Effector memory CD4-positive, alpha-beta T cell (primary cell): ENCODE results near the gene ATP13A3.

Source experiments
- DNase-seq, 3 donors: peaks; one replicate each; pipeline ENCODE4 v3.0.0-alpha.2; 2020
- H3K27ac ChIP-seq: 2 replicates; pipeline ENCODE4 v1.7.0; 2013; ENCODE audit warnings: mild to moderate bottlenecking, low read length, moderate library complexity; ENCODE audit not compliant: insufficient read depth, poor library complexity, severe bottlenecking
- H3K27me3 ChIP-seq: replicated peaks from 2 replicates; pipeline ENCODE4 v1.7.0; 2013; ENCODE audit warnings: mild to moderate bottlenecking, low read length; ENCODE audit not compliant: insufficient read depth, control insufficient read depth, poor library complexity, severe bottlenecking
- H3K36me3 ChIP-seq: 2 replicates; pipeline ENCODE4 v1.7.0; 2013; ENCODE audit warnings: mild to moderate bottlenecking, low read length, moderate library complexity; ENCODE audit not compliant: control insufficient read depth, insufficient read depth
- H3K4me1 ChIP-seq: 2 replicates; pipeline ENCODE4 v1.7.0; 2013; ENCODE audit warnings: low read length, mild to moderate bottlenecking; ENCODE audit not compliant: control insufficient read depth, insufficient read depth, poor library complexity, severe bottlenecking
- H3K4me3 ChIP-seq: 2 replicates; pipeline ENCODE4 v1.7.0; 2013; ENCODE audit warnings: low read length, low read depth, mild to moderate bottlenecking; ENCODE audit not compliant: insufficient read depth, poor library complexity, severe bottlenecking
- H3K9me3 ChIP-seq: 2 replicates; pipeline ENCODE4 v1.7.0; 2013; ENCODE audit warnings: mild to moderate bottlenecking, low read length, moderate library complexity; ENCODE audit not compliant: control insufficient read depth

The ATP13A3 gene

DNA sequence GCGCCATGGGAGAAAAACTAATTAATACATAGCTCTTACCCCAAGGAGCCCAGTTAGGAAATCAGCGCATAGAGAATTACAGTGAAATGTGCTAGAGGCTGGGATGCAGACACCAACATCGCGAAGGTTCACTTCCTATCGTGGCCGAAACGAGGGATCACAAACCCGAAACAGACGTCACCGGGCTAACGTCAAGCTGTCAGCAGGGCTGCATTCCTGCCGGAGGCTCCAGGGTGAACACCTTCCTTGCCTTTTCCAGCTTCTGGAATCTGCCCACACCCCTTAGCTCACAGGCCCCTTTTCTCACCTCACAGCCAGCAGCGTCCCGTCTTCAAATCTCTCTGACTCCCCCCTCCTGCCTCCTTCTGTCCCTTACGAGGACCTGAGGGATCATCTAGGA lies 100.7 kb downstream of the ATP13A3 start:
- Histone ChIP-seq H3K36me3 (no peaks in the 10 kb centered on the region), H3K4me1 (no peaks in the 10 kb centered on the region), H3K27me3 (no peaks in the 10 kb centered on the region), H3K4me3 (no peak overlapping the region), H3K9me3 (no peaks in the 10 kb centered on the region), H3K27ac (no peak overlapping the region)
- no peak for DNase-seq

DNA sequence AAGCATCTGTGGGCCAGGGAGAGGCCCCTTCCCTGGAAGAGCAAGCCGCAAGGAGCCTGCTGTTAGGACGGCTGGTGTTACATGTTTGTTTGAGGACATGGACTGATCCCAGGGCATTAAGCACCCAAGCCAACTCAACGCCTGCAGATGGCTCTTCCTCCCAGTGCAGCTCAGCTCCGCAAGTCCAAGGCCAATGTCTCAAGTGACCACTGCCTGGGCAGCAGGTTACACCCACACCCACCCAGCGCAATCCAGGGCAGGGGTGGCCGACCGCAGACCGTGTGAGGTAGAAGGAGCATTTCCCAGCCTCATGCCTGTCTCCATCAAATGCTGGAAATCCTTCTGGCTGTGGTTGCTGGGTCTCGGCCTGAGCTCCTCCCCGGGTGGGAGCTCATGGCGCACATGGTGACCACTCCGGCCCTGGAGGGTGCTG lies 102.2 kb downstream of the ATP13A3 start:
- no peaks in the 10 kb centered on the region for H3K36me3 ChIP-seq
- no peaks in the 10 kb centered on the region for H3K4me1 ChIP-seq
- no peak overlapping the region for H3K4me3 ChIP-seq
- no peaks in the 10 kb centered on the region for H3K9me3 ChIP-seq
- peaks cover 2% of the 10 kb centered on the region for H3K27me3 ChIP-seq
- H3K27ac ChIP-seq, result no peak overlapping the region
- no peak for DNase-seq

DNA sequence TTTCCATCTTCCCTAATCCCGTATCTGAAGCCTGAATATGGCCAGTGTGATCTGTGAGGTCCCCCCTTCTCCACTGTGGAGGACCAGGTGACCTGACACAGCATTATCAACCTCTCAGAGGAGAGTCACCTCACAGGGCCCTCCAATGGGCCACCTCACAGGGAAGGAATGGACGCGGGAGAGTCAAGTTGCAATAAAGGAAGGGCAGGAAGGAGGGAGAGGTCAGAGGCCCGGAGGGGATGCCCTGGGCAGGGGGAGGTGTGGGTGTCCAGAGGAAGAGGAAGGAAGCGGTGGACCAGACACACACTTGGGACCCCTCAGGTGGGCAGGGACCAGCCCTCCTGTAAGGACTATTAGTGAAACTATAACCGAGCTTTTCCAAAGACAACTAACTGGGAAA lies 102.6 kb downstream of the ATP13A3 start:
- H3K27me3 ChIP-seq, result peaks cover 2% of the 10 kb centered on the region
- no peak for DNase-seq
- H3K4me1 ChIP-seq, result no peaks in the 10 kb centered on the region
- no peak overlapping the region for H3K27ac ChIP-seq
- H3K4me3 ChIP-seq, result no peak overlapping the region
- H3K9me3 ChIP-seq, result no peaks in the 10 kb centered on the region
- H3K36me3 ChIP-seq, result no peaks in the 10 kb centered on the region

DNA sequence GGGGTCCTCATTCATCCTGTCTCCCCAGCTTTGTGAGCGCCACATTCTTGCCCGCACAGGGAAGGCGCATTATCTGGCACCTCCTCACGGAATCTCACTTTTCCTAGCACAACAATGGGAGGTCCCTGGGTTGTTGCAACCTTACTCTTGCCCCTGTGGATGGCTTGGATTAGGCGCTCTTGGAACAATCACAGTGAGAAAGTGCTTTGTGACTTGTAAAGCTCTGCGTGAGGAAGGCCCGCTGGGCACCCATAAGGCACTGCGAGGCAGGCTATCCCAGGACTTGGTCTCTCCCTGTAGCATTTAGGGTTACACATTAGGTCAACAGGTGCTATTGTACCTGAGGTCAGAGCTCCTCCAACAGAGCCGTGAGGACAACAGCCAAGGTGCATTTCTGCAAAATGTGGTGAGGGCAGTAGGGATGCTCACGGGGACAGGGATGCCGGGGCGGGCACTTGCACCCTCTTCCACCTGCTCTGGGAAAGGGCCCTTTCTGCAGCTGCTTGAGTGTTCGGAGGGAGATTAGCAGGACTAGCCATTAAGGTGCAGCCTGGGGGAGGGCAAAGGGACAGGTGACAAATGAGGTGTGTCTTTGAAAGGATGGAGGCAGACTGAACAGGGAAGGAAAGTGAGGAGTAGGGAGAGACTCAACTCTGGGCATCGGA lies 103.4 kb downstream of the ATP13A3 start:
- no peaks in the 10 kb centered on the region for H3K9me3 ChIP-seq
- no peak for DNase-seq
- no peaks in the 10 kb centered on the region for H3K36me3 ChIP-seq
- no peak overlapping the region for H3K4me3 ChIP-seq
- no peaks in the 10 kb centered on the region for H3K4me1 ChIP-seq
- no peak overlapping the region for H3K27ac ChIP-seq
- peaks cover 7% of the 10 kb centered on the region for H3K27me3 ChIP-seq

DNA sequence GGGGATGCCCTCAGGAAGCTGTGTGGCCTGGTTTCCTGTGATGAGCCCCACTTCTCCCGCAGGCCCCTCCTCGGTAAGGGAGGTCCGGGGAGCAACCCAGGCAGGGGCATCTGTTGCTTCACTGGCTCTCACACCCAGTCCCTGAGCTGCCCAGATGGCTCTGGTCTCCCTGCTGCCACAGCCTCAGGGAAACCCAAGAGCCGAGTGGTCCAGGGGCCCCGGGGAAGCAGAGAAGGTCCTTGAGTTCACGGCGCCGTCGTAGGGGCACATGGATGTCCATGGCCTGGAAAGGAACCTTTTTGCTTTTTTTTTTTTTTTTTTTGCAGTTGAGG lies 103.9 kb downstream of the ATP13A3 start:
- no peak overlapping the region for H3K27ac ChIP-seq
- H3K4me3 ChIP-seq, result no peak overlapping the region
- peaks cover 7% of the 10 kb centered on the region for H3K27me3 ChIP-seq
- DNase-seq, result no peak
- H3K4me1 ChIP-seq, result no peaks in the 10 kb centered on the region
- H3K9me3 ChIP-seq, result no peaks in the 10 kb centered on the region
- H3K36me3 ChIP-seq, result no peaks in the 10 kb centered on the region

DNA sequence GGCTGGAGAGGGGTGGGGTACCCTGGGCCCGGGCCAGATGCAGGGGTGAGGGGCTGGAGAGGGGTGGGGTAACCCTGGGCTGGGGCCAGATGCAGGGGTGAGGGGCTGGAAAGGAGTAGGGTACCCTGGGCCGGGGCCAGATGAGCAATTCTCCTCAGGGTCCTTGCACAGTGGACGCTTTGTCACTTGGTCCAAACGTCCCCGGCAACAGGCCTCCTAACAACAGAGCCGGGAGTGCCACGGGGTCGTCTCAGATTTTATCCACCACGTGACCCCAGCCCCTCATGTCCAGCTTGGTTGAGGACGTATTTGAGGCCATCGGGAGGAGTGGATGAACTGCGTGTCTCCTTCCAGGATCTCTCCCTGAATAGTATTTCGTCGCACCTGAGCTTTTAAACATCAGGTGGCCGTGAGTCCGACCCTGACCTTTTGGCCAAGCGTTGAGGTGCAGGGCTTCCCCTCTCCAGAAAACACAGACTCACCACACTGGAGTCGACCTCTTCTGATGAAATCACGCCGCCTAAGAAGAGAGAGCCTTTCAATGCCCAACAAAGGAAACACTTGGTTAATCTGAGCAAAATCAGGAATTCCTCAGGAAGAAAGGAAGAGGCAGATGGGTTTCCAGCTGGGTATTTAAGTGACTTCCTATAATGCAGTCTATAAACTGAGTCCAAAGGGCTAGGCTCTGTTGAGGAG lies 104.5 kb downstream of the ATP13A3 start:
- Histone ChIP-seq H3K4me3 (no peak overlapping the region), H3K27me3 (peaks cover 7% of the 10 kb centered on the region)

DNA sequence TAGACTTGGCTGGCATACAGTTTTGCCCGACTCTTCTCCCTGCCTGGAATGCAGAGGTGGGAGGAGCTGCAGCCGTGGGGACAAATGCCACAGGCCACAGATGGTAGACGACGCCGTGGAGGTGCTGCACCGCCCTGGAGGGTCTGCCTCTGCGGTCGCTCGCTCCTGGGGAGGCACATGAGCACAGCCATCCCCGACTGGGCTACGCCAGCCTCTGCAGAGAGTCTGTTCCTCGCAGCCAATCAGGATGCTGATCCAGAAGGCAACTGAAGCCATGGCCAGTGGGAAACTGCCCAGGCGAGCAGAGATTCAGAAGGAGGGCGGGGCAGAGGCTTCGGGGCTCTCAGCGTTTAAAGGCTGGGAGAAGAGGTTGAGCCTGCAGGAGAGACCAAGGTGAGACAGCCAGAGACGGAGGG lies 105.3 kb downstream of the ATP13A3 start:
- Histone ChIP-seq H3K27ac (no peak overlapping the region), H3K9me3 (no peaks in the 10 kb centered on the region), H3K4me1 (no peaks in the 10 kb centered on the region), H3K27me3 (peaks cover 7% of the 10 kb centered on the region), H3K36me3 (no peaks in the 10 kb centered on the region), H3K4me3 (no peak overlapping the region)
- no peak for DNase-seq

More for the DNA sequence above, 104.5 kb downstream of the ATP13A3 start:
- no peak overlapping the region for H3K27ac ChIP-seq
- no peaks in the 10 kb centered on the region for H3K9me3 ChIP-seq
- no peak for DNase-seq
- H3K36me3 ChIP-seq, result no peaks in the 10 kb centered on the region
- no peaks in the 10 kb centered on the region for H3K4me1 ChIP-seq

DNA sequence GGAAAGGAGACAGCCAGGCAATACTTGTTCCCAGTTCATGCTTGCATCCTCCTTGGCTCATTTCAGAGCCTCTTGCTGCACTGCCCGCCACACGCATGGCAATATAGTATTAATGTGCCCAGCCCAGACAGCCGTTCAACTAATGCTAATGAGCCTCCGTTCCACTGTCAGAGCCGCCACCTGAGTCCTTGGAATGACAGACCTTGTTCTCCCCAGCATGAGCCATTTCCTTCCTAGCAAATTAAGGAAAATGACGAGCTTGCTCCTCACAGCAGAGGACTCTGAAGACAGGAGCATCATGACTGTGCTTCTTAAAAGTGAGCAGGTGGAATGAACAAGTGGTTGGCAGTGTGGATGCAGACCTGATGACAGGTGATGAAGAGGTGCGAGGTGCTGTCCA lies 106.5 kb downstream of the ATP13A3 start:
- Histone ChIP-seq H3K27ac (no peak overlapping the region), H3K4me1 (no peaks in the 10 kb centered on the region), H3K36me3 (no peaks in the 10 kb centered on the region), H3K27me3 (peaks cover 7% of the 10 kb centered on the region), H3K4me3 (no peak overlapping the region), H3K9me3 (no peaks in the 10 kb centered on the region)
- no peak for DNase-seq

DNA sequence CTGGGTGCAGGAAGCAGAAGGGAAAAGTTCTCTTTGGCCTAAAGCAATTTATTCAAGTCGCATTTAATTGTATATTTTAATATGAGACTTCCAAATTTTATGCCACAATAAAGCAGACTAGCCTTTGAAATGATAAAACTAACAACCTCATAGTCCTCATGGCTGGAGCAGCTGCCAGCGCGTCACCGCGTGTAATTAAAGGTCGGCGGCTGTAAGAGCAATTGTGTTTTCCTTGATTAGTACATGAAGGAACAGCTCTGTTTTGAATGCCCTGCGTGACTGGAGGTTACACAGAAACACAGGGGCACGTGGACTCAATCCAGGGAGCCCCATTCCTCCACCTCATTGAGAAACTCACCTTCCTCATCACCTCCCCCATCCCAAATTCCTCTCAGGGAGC lies 107.2 kb downstream of the ATP13A3 start:
- H3K4me3 ChIP-seq, result no peak overlapping the region
- no peaks in the 10 kb centered on the region for H3K9me3 ChIP-seq
- peaks cover 7% of the 10 kb centered on the region for H3K27me3 ChIP-seq
- H3K27ac ChIP-seq, result no peak overlapping the region
- DNase-seq, result no peak
- H3K4me1 ChIP-seq, result no peaks in the 10 kb centered on the region
- no peaks in the 10 kb centered on the region for H3K36me3 ChIP-seq

DNA sequence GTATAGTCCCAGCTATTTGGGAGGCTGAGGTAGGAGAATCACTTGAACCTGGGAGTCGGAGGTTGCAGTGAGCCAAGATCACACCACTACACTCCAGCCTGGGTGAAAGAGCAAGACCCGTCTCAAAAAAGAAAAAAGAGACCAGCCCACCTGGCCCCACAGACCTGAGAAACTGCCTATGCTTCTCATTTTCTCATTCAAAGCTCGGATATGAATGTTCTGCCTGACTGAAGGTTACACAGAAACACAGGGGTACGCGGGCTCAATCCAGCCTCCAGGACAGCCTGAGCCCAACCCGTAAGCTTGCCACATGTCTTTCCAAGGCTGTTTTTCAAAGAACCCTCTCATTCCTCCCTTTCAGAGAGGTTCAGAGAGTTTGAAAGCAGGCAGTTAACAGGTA lies 107.6 kb downstream of the ATP13A3 start:
- Histone ChIP-seq H3K27me3 (peaks cover 7% of the 10 kb centered on the region), H3K9me3 (no peaks in the 10 kb centered on the region), H3K4me1 (no peaks in the 10 kb centered on the region), H3K36me3 (no peaks in the 10 kb centered on the region), H3K27ac (no peak overlapping the region), H3K4me3 (no peak overlapping the region)
- no peak for DNase-seq
